GM21619 (cell line): ENCODE results near the gene TADA3.
"Not testable (repeated sequence)": the region's sequence is repeated elsewhere in the genome, so short reads cannot be mapped to it uniquely, and the experiment has no call there.

Experiments used
- ATAC-seq: cut with Tn5 transposase; IDR thresholded peaks from one replicate; pipeline ENCODE4 v1.9.1; 2021; ENCODE audit not compliant: unreplicated experiment

The TADA3 gene

GRCh38 chr3:9784965-9785364, 7.3 kb downstream of the TADA3 start:
- no peak for ATAC-seq

- ATAC-seq, result no peak
These were observed 8.3 kb downstream of the TADA3 start for GRCh38 chr3:9783954-9784353.

GRCh38 chr3:9782770-9783169, 9.5 kb downstream of the TADA3 start:
- no peak for ATAC-seq

- ATAC-seq, result no peak
These were observed 10.2 kb downstream of the TADA3 start for GRCh38 chr3:9781978-9782603.

- no peak for ATAC-seq
These were observed 10.7 kb downstream of the TADA3 start for GRCh38 chr3:9781551-9781950.

- no peak for ATAC-seq
These were observed 11.4 kb downstream of the TADA3 start for GRCh38 chr3:9780910-9781309.

GRCh38 chr3:9780458-9780812, 11.8 kb downstream of the TADA3 start:
- no peak for ATAC-seq

- peak; percentile 59 for ATAC-seq
These were observed 12.4 kb downstream of the TADA3 start for GRCh38 chr3:9779721-9780457.

GRCh38 chr3:9779075-9779593, 13.1 kb downstream of the TADA3 start:
- ATAC-seq, result no peak

- ATAC-seq, result no peak
These were observed 13.9 kb downstream of the TADA3 start for GRCh38 chr3:9778143-9779074.

- no peak for ATAC-seq
These were observed 14.6 kb downstream of the TADA3 start for GRCh38 chr3:9777694-9778021.

GRCh38 chr3:9776896-9777693, 15.2 kb downstream of the TADA3 start:
- ATAC-seq, result no peak

GRCh38 chr3:9771007-9771406, 21.3 kb downstream of the TADA3 start:
- not testable (repeated sequence) for ATAC-seq

GRCh38 chr3:9770276-9770812, 21.9 kb downstream of the TADA3 start:
- no peak for ATAC-seq

- peak; percentile 84 for ATAC-seq
These were observed 22.6 kb downstream of the TADA3 start, which contains the start of gene CAMK1 for GRCh38 chr3:9769426-9770275. CAMK1 (minus strand) TSS chr3:9769947; CDS start chr3:9767749, 2,198 bp downstream.

- no peak for ATAC-seq
These were observed 23.3 kb downstream of the TADA3 start for GRCh38 chr3:9769012-9769411.

GRCh38 chr3:9768141-9768775, 24.0 kb downstream of the TADA3 start:
- no peak for ATAC-seq

GRCh38 chr3:9767418-9767817, 24.9 kb downstream of the TADA3 start:
- no peak for ATAC-seq

GRCh38 chr3:9765865-9766264, 26.4 kb downstream of the TADA3 start:
- ATAC-seq, result no peak
